Measurements from ENCODE around the gene ERV3-1. TPM values are rescaled to one million over a fixed set of nuclear protein-coding genes. Genes with fewer than 3 reads are reported as not detected.
A peak's percentile ranks its signal among the peaks of the same experiment; 100 is the strongest.
"Not testable (repeated sequence)": the region's sequence is repeated elsewhere in the genome, so short reads cannot be mapped to it uniquely, and the experiment has no call there.

Gene ERV3-1
- total RNA-seq, 2 donors from 2014 or later = 38.2 to 44.6 TPM

DNA sequence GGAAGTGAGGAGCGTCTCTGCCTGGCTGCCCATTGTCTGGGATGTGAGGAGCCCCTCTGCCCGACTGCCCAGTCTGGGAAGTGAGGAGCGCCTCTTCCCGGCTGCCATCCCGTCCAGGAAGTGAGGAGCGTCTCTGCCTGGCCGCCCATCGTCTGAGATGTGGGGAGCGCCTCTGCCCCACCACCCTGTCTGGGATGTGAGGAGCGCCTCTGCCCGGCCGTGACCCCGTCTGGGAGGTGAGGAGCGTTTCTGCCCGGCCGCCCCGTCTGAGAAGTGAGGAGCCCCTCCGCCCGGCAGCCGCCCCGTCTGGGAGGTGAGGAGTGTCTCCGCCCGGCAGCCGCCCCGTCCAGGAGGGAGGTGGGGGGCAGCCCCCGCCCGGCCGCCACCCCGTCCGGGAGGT lies 26.9 kb upstream of the ERV3-1 start:
- H3K9me3 ChIP-seq (ENCODE audit: control insufficient read depth, low read length); H3K36me3 ChIP-seq (ENCODE audit: control insufficient read depth, insufficient read depth, low read length); H3K27ac ChIP-seq (ENCODE audit: low read depth, low read length); H3K36me3 Mint-ChIP-seq (ENCODE audit: low read depth); H3K27me3 ChIP-seq (ENCODE audit: control insufficient read depth, insufficient read depth, low read length, poor library complexity, severe bottlenecking); H3K27ac Mint-ChIP-seq; H3K4me3 ChIP-seq (ENCODE audit: low read length); DNase-seq; H3K4me1 Mint-ChIP-seq; H3K4me3 Mint-ChIP-seq; H3K9ac ChIP-seq (ENCODE audit: extremely low read depth, low read length, poor library complexity, severe bottlenecking); H3K4me1 ChIP-seq (ENCODE audit: control insufficient read depth, insufficient read depth, low read length); H3K27me3 Mint-ChIP-seq (ENCODE audit: insufficient read depth): not testable (repeated sequence)
- peaks cover 10% of the 10 kb centered on the region for H3K9me3 Mint-ChIP-seq
- WGBS, 2 experiments (ENCODE audit: insufficient coverage in 1 of 2, insufficient read length in 1 of 2) = 91 to 100% methylated on average over 1 to 30 of the region's 30 CpGs

DNA sequence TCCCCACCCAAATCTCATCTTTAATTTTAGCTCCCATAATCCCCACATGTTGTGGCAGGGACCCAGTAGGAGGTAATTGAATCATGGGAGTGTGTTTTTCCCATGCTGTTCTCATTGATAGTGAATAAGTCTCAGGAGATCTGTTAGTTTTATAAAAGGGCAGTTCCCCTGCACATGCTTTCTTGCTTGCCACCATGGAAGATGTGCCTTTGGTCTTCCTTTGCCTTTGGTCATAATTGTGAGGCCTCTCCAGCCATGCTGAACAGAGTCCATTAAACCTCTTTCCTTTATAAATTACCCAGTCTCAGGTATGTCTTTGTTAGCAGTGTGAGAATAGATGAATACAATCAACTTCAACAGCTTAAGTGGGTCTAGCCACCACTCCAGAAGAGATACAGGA lies 18.5 kb upstream of the ERV3-1 start:
- H3K36me3 ChIP-seq (ENCODE audit: control insufficient read depth, insufficient read depth, low read length) = not testable (repeated sequence)

DNA sequence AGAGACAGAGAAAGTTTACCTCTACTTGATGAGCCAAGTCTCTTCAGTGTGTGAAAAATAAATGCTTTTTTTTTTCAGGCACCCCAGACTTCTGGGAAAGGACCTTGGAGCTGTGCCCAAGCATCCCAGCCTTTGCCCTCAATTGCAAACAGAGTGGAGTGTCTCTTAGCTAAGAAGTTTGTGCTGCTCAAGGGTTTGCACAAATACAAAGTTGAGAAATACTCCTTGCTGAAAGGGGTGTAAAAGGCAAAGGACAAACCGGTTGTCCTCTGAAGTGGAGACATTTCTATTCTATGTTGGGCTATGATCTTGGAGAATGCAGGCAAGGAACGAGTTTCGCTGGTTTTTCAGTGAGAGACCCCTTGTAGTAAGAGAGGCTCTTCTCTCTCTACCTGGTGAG lies 14.5 kb upstream of the ERV3-1 start:
- not testable (repeated sequence) for H3K27me3 ChIP-seq (ENCODE audit: control insufficient read depth, insufficient read depth, low read length, poor library complexity, severe bottlenecking); H3K4me1 Mint-ChIP-seq; H3K9me3 ChIP-seq (ENCODE audit: control insufficient read depth, low read length); H3K4me1 ChIP-seq (ENCODE audit: control insufficient read depth, insufficient read depth, low read length); H3K4me3 ChIP-seq (ENCODE audit: low read length); H3K27ac Mint-ChIP-seq; H3K36me3 Mint-ChIP-seq (ENCODE audit: low read depth); DNase-seq; H3K36me3 ChIP-seq (ENCODE audit: control insufficient read depth, insufficient read depth, low read length); H3K27ac ChIP-seq (ENCODE audit: low read depth, low read length); H3K4me3 Mint-ChIP-seq; H3K9ac ChIP-seq (ENCODE audit: extremely low read depth, low read length, poor library complexity, severe bottlenecking); H3K9me3 Mint-ChIP-seq; H3K27me3 Mint-ChIP-seq (ENCODE audit: insufficient read depth)
- whole genome bisulfite sequencing, 2 experiments (ENCODE audit: insufficient coverage in 1 of 2, insufficient read length in 1 of 2) = no CpG with 5 or more reads among the region's 3 CpGs

More for the DNA sequence above, 18.5 kb upstream of the ERV3-1 start:
- H3K9me3 Mint-ChIP-seq = peaks cover 11% of the 10 kb centered on the region
- DNase-seq; H3K27me3 Mint-ChIP-seq (ENCODE audit: insufficient read depth); H3K27me3 ChIP-seq (ENCODE audit: control insufficient read depth, insufficient read depth, low read length, poor library complexity, severe bottlenecking); H3K4me3 ChIP-seq (ENCODE audit: low read length); H3K4me3 Mint-ChIP-seq; H3K4me1 ChIP-seq (ENCODE audit: control insufficient read depth, insufficient read depth, low read length); H3K27ac ChIP-seq (ENCODE audit: low read depth, low read length); H3K9ac ChIP-seq (ENCODE audit: extremely low read depth, low read length, poor library complexity, severe bottlenecking); H3K27ac Mint-ChIP-seq; H3K9me3 ChIP-seq (ENCODE audit: control insufficient read depth, low read length); H3K36me3 Mint-ChIP-seq (ENCODE audit: low read depth); H3K4me1 Mint-ChIP-seq: not testable (repeated sequence)

DNA sequence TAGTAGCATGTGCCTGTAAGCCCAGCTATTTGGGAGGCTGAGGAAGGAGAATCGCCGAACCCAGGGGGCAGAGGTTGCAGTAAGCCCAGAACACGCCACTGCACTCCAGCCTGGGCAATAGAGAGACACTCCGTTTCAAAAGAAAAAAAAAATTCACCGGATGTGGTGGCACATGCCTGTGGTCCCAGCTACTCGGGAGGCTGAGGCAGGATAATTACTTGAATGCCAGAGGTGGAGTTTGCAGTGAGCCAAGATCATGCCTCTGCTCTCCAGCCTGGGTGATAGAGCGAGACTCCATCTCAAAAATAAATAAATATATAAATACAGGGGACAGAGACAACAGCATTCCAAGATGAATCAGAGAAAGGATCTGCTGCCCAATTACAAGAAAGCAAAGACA lies 3.4 kb upstream of the ERV3-1 start:
- not testable (repeated sequence) for H3K4me1 ChIP-seq (ENCODE audit: control insufficient read depth, insufficient read depth, low read length); H3K36me3 Mint-ChIP-seq (ENCODE audit: low read depth); H3K4me3 ChIP-seq (ENCODE audit: low read length); H3K27me3 ChIP-seq (ENCODE audit: control insufficient read depth, insufficient read depth, low read length, poor library complexity, severe bottlenecking); H3K27me3 Mint-ChIP-seq (ENCODE audit: insufficient read depth); DNase-seq; H3K27ac Mint-ChIP-seq; H3K36me3 ChIP-seq (ENCODE audit: control insufficient read depth, insufficient read depth, low read length); H3K9me3 Mint-ChIP-seq; H3K9ac ChIP-seq (ENCODE audit: extremely low read depth, low read length, poor library complexity, severe bottlenecking); H3K4me3 Mint-ChIP-seq; H3K9me3 ChIP-seq (ENCODE audit: control insufficient read depth, low read length); H3K27ac ChIP-seq (ENCODE audit: low read depth, low read length)
- H3K4me1 Mint-ChIP-seq = peaks cover 15% of the 10 kb centered on the region
- 87 to 93% methylated on average over 2 to 6 of the region's 7 CpGs for WGBS, 2 experiments (ENCODE audit: insufficient coverage in 1 of 2, insufficient read length in 1 of 2)

DNA sequence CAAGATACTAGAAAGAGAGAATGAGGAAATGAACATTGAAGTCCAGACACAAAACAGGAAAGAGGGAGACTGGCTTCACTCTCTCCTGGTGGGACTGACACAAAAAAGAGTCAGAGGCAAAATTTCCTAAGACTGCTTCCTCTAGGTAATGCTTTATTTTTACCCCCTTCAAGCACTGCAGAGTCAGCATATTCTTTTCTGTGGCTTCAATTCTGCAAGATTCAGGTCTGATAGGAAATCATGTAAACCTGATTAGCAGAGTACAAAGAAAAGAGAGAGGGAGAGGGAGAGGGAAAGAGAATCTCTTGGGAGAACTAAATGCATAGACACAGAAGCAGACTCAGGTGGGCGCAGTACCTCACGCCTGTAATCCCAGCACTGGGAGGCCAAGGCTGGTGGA lies 2.9 kb upstream of the ERV3-1 start:
- not testable (repeated sequence) for H3K9me3 Mint-ChIP-seq; H3K36me3 Mint-ChIP-seq (ENCODE audit: low read depth); H3K27me3 ChIP-seq (ENCODE audit: control insufficient read depth, insufficient read depth, low read length, poor library complexity, severe bottlenecking); H3K27me3 Mint-ChIP-seq (ENCODE audit: insufficient read depth); H3K9me3 ChIP-seq (ENCODE audit: control insufficient read depth, low read length); DNase-seq; H3K4me3 Mint-ChIP-seq; H3K27ac Mint-ChIP-seq; H3K4me3 ChIP-seq (ENCODE audit: low read length); H3K9ac ChIP-seq (ENCODE audit: extremely low read depth, low read length, poor library complexity, severe bottlenecking); H3K36me3 ChIP-seq (ENCODE audit: control insufficient read depth, insufficient read depth, low read length); H3K27ac ChIP-seq (ENCODE audit: low read depth, low read length); H3K4me1 ChIP-seq (ENCODE audit: control insufficient read depth, insufficient read depth, low read length)
- 95% methylated on average over 2 of the region's 2 CpGs; no CpG with 5 or more reads in 1 of the 2 experiments for WGBS, 2 experiments (ENCODE audit: insufficient coverage in 1 of 2, insufficient read length in 1 of 2)
- H3K4me1 Mint-ChIP-seq = peaks cover 18% of the 10 kb centered on the region

DNA sequence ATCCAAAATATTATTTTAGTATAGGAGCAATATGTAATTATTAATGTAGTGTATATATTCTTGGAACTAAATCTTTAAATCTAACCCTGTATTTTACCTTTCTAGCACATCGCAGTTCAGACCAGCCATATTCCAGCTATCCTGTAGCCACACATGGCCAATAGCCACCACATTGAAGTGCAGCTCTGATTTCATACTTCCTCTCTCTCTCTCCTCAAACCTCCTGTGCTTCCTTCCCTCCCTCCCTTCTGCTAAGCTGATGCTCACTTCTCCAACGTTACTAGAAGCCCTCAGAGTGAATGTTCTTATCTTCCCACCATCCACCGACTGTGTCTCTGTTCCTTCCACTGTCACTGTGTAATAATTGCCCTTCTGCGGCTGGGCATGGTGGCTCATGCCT lies 549 bp upstream of the ERV3-1 start:
- Histone ChIP-seq H3K4me3 (ENCODE audit: low read length) (peak overlapping the region; percentile 87), H3K36me3 (ENCODE audit: control insufficient read depth, insufficient read depth, low read length) (peaks cover 19% of the 10 kb centered on the region), H3K9me3 (ENCODE audit: control insufficient read depth, low read length) (peaks cover 12% of the 10 kb centered on the region)
- Mint-ChIP-seq H3K36me3 (ENCODE audit: low read depth) (peaks cover 23% of the 10 kb centered on the region), H3K27ac (peak overlapping the region; percentile 12), H3K4me1 (peaks cover 18% of the 10 kb centered on the region), H3K4me3 (peak overlapping the region; percentile 96)
- H3K4me1 ChIP-seq (ENCODE audit: control insufficient read depth, insufficient read depth, low read length); H3K27me3 ChIP-seq (ENCODE audit: control insufficient read depth, insufficient read depth, low read length, poor library complexity, severe bottlenecking); H3K27me3 Mint-ChIP-seq (ENCODE audit: insufficient read depth); H3K9me3 Mint-ChIP-seq; H3K9ac ChIP-seq (ENCODE audit: extremely low read depth, low read length, poor library complexity, severe bottlenecking); H3K27ac ChIP-seq (ENCODE audit: low read depth, low read length); DNase-seq: not testable (repeated sequence)
- WGBS, 2 experiments (ENCODE audit: insufficient coverage in 1 of 2, insufficient read length in 1 of 2) = 78 to 100% methylated on average over 1 to 3 of the region's 4 CpGs
